IPS-15b (cell line): ENCODE measurements around the gene ZDHHC8.

ENCODE experiments used
- H3K27me3 ChIP-seq: one replicate; pipeline ENCODE4 v1.6.1; 2013; ENCODE audit warnings: low read length; ENCODE audit not compliant: control insufficient read depth, insufficient read depth
- H3K36me3 ChIP-seq: one replicate; pipeline ENCODE4 v1.6.1; 2013; ENCODE audit warnings: low read length; ENCODE audit not compliant: control insufficient read depth, insufficient read depth
- H3K4me1 ChIP-seq: one replicate; pipeline ENCODE4 v1.6.1; 2013; ENCODE audit warnings: mild to moderate bottlenecking, low read length; ENCODE audit not compliant: control insufficient read depth, insufficient read depth
- H3K4me3 ChIP-seq: one replicate; pipeline ENCODE4 v1.5.1; 2013; ENCODE audit warnings: low read depth, low read length
- H3K9ac ChIP-seq: one replicate; pipeline ENCODE4 v1.6.1; 2013; ENCODE audit warnings: low read depth, mild to moderate bottlenecking, low read length
- H3K9me3 ChIP-seq: one replicate; pipeline ENCODE4 v1.6.1; 2013; ENCODE audit warnings: mild to moderate bottlenecking, low read length; ENCODE audit not compliant: control insufficient read depth, insufficient read depth

ZDHHC8 gene

DNA sequence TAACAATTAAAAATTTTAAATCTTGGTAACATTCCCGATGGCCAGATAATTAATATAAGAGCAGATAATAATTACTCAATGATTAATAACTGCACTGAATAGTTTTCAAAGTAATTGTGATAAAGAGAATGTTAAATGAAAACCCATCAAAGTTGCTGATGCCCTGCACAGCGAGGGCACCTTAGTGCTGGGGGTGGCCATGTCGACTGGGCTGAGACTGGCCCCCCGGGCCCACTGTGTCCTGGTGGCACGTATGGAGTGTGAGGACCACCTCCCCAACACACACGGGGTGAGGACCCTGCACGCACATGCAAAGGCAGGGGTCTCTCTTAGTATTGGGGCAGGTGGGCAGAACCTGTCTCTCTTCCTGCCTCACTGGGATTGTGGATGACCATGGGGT is 34.3 kb downstream of the ZDHHC8 start:
- Histone ChIP-seq H3K36me3 (no peaks in the 10 kb centered on the region), H3K9me3 (no peaks in the 10 kb centered on the region), H3K9ac (no peak overlapping the region), H3K4me1 (no peaks in the 10 kb centered on the region), H3K27me3 (no peaks in the 10 kb centered on the region), H3K4me3 (no peak overlapping the region)

DNA sequence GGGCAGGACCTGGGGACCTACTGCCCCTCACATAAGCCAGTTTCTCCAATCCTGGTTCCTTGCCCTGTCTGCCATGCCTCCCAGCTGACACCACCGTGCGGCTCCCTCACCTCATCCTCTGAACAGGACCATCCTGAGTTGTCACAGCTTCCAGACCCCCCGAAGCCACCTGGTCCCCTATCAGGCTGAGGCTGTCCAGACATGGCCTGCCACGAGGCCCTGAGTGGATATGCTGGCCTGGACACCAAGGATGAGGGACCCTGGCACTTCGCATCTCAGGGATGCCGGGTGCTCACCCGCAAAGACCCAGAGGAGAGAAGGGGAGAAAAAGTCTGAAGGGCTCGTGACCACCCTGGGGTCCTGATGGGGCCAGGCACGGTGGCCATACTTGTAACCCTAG is 35.1 kb downstream of the ZDHHC8 start:
- Histone ChIP-seq H3K9me3 (no peaks in the 10 kb centered on the region), H3K4me1 (no peaks in the 10 kb centered on the region), H3K36me3 (no peaks in the 10 kb centered on the region), H3K27me3 (no peaks in the 10 kb centered on the region), H3K4me3 (no peak overlapping the region), H3K9ac (no peak overlapping the region)

DNA sequence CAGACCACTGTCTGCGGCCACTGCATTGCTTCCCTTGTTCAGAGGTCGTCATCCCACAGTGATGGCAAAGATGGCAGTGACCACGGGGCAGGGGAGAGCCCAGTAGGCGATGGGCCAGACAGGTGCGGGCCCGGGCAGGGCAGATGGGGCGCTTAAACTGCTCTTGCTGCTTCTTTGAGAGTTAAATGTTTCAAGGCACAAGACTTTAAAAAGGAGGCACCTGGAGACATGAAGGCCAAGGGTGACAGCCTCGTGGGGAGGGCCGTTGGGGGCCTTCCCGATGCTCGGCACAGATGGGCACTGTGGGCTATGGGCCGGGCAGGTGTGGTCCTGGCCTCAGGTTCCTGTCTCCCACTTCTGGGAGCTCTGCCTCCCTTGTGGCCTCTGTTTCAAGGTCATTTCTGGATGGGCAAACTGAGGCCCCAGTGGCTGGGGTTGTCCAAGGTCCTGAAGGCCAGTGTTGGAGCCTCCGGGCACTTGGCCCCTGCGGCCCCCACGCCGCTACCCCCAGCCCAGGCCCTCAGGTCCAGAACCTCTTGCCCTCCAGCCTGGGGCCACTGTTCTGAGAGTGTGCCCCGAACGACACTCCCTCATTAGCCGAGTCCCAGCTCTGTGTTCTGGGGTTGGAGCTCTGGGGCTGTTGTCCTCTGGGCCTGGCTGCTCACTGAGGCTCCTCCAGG is 36.2 kb downstream of the ZDHHC8 start:
- H3K4me1 ChIP-seq, result no peaks in the 10 kb centered on the region
- no peaks in the 10 kb centered on the region for H3K9me3 ChIP-seq
- H3K36me3 ChIP-seq, result no peaks in the 10 kb centered on the region
- H3K9ac ChIP-seq, result no peak overlapping the region
- H3K4me3 ChIP-seq, result no peak overlapping the region
- no peaks in the 10 kb centered on the region for H3K27me3 ChIP-seq

DNA sequence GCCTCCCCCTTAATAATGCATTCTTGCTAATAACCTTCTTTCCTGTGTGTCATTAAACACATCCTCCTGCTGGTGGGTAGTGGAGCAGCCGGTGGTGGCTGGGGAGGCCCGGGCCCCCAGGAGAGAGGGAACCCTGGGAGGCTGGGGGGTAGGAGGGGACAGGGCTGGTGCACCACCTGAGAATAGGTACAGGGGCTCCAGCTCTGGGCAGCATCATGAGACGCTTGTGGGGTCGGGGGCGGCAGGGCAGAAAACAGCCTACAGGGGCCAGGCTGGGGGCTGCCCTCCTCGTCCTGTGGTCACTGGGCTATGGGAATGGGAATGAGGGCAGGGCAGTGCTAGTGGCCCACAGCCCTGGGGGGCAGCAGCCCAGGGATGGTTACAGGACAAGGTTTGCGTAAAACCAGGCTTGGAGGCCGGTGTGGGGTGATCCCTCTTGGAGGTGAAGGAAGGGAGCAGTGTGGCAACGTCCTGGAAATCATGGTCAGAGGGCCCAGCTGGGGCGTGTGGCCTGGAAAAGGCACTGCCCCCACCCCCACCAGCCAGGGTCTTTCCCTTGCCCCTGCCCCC is 37.7 kb downstream of the ZDHHC8 start:
- H3K9me3 ChIP-seq, result no peaks in the 10 kb centered on the region
- H3K36me3 ChIP-seq, result no peaks in the 10 kb centered on the region
- H3K27me3 ChIP-seq, result no peaks in the 10 kb centered on the region
- H3K4me1 ChIP-seq, result no peaks in the 10 kb centered on the region
- H3K9ac ChIP-seq, result no peak overlapping the region
- no peak overlapping the region for H3K4me3 ChIP-seq

DNA sequence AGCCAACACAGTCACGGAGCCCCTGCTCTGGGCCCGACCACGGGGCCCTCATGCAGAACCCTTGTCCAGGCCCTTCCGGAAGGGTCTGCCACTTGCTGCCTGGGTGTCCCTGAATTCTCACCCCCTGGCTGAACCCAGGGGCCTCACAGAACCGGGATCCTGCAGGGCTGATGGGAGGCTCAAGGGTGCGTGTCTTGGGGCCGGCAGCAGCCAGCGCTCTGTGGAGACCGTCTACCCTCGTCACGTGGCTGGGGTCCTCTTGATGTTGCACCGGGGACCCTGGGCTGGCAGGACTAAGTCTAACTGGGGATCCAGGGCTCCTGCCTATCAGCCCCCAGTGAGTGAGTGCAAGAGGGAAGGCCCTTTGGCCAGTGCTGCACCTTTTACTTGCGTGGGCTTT is 38.6 kb downstream of the ZDHHC8 start:
- H3K9ac ChIP-seq, result no peak overlapping the region
- no peaks in the 10 kb centered on the region for H3K27me3 ChIP-seq

DNA sequence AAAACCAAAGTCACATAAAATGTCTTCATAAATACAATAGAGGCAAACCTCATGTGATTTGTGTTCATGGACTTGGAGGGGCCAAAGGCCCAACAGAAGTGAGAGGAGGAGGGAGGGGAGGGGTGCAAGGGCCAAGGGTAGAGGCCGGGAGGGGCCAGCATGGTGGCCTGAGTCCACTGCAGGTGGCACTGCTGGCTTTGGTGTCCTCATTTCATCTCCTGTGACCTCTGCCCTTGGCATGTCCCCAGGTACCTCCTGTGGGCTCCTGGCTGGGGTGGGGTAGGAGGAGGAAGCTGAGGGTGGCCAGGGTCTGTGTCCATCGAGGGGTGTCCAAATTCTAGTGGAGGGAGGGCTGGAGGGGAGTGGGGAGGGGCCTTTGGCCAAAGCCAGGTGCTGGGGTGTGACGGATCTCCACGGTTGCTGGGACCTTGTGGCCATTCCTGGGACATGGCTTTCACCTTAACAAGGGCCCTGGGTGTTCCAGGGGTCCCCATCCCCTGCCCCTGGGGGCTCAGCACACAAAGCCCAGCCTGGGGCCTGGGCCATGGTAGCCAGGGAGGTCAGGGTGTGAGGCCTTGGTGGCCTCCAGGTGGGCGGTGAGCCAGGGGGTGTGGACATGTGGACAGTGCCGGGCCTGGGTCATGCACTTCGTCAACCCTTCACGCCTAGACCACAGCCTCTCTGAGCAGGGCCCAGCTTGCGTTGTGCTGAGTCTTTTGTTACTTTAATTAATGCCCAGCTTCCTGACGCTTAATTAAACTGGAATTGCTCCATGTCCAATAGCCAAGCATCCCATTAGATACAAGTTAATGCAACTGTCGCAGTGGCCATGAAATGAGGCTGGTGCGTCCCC is 39.9 kb downstream of the ZDHHC8 start:
- no peak overlapping the region for H3K9ac ChIP-seq
- no peaks in the 10 kb centered on the region for H3K4me1 ChIP-seq
- H3K36me3 ChIP-seq, result no peaks in the 10 kb centered on the region
- H3K4me3 ChIP-seq, result no peak overlapping the region
- no peaks in the 10 kb centered on the region for H3K9me3 ChIP-seq
- no peaks in the 10 kb centered on the region for H3K27me3 ChIP-seq

More for the DNA sequence above, 38.6 kb downstream of the ZDHHC8 start:
- no peaks in the 10 kb centered on the region for H3K4me1 ChIP-seq
- no peak overlapping the region for H3K4me3 ChIP-seq
- H3K36me3 ChIP-seq, result no peaks in the 10 kb centered on the region
- H3K9me3 ChIP-seq, result no peaks in the 10 kb centered on the region

DNA sequence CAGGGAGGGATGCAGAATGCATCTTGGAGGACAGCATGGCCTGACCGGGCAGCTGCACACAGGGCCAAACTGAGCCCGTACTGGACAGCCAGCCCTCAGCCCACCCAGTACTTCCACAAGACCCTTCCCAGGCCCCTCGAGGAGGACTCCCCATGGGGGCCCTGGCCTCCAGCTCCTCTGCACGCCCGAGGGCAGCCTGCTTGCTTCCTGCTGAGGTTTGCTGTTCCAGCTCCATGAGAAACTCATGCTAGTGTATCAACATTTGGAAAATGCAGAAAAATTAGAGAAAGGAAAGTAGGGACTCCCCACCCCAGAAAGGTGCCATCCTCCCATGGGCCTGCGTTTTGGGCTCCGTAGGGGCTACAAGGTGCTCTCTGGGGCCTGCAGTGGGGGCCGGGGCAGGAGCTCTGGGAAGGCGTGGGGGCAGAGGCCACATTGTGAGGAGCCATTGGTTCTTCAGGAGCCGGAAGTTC is 40.6 kb downstream of the ZDHHC8 start:
- Histone ChIP-seq H3K4me3 (no peak overlapping the region), H3K9me3 (no peaks in the 10 kb centered on the region), H3K4me1 (no peaks in the 10 kb centered on the region), H3K9ac (no peak overlapping the region), H3K27me3 (no peaks in the 10 kb centered on the region), H3K36me3 (no peaks in the 10 kb centered on the region)

DNA sequence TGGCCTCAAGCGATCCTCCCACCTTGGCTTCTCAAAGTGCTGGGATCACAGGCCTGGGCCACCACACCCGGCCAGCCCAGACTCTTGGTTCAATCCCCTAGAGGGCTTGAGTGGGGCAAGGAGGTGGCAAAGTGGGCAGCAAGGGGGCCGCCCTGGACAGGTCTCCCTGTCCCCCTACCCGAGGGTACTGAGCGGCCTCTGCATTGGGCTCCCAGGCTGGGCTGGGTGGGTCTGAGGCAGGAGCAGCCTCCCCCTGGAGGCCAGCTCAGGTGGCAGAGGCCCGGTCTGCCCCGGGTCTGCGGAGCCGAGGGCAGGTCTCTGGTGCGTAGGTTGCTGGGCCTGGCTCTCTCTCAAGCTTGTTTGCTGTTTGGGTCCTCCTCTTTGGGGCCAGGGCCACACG is 41.6 kb downstream of the ZDHHC8 start:
- no peaks in the 10 kb centered on the region for H3K27me3 ChIP-seq
- no peaks in the 10 kb centered on the region for H3K4me1 ChIP-seq
- H3K36me3 ChIP-seq, result no peaks in the 10 kb centered on the region
- H3K9ac ChIP-seq, result no peak overlapping the region
- no peak overlapping the region for H3K4me3 ChIP-seq
- no peaks in the 10 kb centered on the region for H3K9me3 ChIP-seq

DNA sequence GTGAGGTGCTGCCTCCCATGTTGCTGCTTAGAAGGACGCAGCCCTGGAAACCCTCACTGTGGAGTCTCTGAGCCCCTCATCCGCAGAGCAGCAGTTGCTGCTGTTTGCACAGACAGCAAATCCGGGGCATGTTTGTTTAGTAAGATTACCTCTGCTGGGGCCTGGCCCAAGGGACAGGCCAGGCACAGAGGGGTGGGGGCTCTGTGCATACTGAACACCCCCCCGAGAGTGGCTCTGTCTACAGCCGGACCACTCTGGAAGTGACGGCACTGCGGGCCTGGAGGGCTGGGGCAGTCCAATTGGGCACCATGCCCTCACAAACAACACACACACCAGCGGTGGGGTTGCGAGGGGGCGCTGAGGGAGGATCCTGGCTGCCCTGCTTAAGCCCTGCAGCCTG is 42.2 kb downstream of the ZDHHC8 start:
- no peaks in the 10 kb centered on the region for H3K27me3 ChIP-seq
- H3K4me3 ChIP-seq, result no peak overlapping the region
- no peaks in the 10 kb centered on the region for H3K9me3 ChIP-seq
- no peaks in the 10 kb centered on the region for H3K36me3 ChIP-seq
- H3K4me1 ChIP-seq, result no peaks in the 10 kb centered on the region
- no peak overlapping the region for H3K9ac ChIP-seq

DNA sequence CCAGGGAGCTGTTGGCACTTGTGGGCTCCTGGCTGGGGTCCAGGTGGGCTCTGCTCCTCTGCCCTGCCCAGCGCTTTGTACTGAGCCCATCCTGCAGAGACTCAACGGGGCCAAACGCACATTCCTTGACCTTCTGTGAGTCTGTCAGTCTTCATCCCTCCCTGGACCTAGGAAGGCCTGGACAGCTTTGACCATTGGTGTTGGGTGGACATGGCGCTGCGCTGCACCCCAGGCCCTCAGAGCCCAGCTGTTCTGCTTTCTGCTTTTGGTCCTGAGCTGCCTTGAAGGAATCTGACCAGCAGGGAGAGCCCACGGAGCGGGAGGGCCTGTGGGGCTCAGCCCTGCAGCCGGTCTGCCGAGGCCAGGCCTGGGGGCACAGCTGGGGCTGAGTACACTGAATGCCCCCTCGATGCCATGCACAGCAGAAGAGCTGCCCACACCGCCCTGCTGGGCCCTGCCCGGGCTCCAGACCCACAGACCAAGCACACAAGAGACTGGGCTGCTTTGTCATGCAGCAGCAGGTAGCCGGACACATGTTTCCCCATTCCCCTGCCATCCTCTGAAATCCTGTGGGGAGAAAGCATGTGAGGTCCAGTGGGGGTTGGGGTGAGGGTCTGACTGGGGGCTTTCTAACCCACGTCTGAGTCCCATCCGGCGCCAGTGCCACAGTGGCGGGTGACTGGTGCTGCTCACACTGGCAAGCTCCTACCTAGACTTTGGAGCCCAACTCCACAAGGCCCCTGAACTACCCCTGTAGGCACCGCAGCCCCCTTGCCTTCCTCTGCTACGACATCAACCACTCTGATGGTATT is 43.4 kb downstream of the ZDHHC8 start:
- H3K27me3 ChIP-seq, result no peaks in the 10 kb centered on the region
- H3K4me3 ChIP-seq, result no peak overlapping the region
- no peaks in the 10 kb centered on the region for H3K9me3 ChIP-seq
- H3K4me1 ChIP-seq, result no peaks in the 10 kb centered on the region
- H3K9ac ChIP-seq, result no peak overlapping the region
- H3K36me3 ChIP-seq, result no peaks in the 10 kb centered on the region

DNA sequence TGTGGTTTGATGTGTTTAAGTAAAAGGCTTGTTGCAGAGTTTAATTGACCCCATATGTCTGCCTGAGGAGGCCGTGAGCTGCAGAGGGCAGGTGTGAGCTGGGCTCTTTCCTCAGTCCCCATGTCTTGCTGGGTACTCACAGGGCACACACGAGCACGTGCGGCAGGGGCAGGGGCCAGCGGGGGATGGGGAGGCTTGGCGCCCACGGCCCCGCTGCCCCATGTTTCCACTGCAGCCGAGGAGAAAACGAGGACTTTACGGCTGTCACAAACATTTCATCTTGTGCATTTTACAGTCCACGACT is 43.9 kb downstream of the ZDHHC8 start:
- no peaks in the 10 kb centered on the region for H3K9me3 ChIP-seq
- H3K4me1 ChIP-seq, result no peaks in the 10 kb centered on the region
- no peak overlapping the region for H3K4me3 ChIP-seq

More for the DNA sequence above, 43.9 kb downstream of the ZDHHC8 start:
- Histone ChIP-seq H3K27me3 (no peaks in the 10 kb centered on the region), H3K9ac (no peak overlapping the region), H3K36me3 (no peaks in the 10 kb centered on the region)
